ENCODE data around the gene COG4.

COG4 gene

GRCh38 chr16:70526403-70526802 lies 3.0 kb upstream of the COG4 start:
- no peak for DNase-seq

- peak; percentile 19 for DNase-seq
Measured at GRCh38 chr16:70524399-70524825, 1.1 kb upstream of the COG4 start.

- DNase-seq: peak; percentile 63
Measured at GRCh38 chr16:70523743-70524398, 517 bp upstream of the COG4 start, which contains the start of gene SF3B3. Gene SF3B3, plus strand, starts transcription at chr16:70523816. Its CDS starts 2,841 bp downstream, at chr16:70526657.

- DNase-seq: no peak
Measured at GRCh38 chr16:70522216-70523075, 908 bp downstream of the COG4 start.

- DNase-seq: no peak
Measured at GRCh38 chr16:70520612-70521297, 2.6 kb downstream of the COG4 start.

- no peak for DNase-seq
Measured at GRCh38 chr16:70512456-70512855, 10.9 kb downstream of the COG4 start.

- DNase-seq: no peak
Measured at GRCh38 chr16:70511833-70512232, 11.5 kb downstream of the COG4 start.

GRCh38 chr16:70510216-70510615 lies 13.1 kb downstream of the COG4 start:
- DNase-seq: no peak

- no peak for DNase-seq
Measured at GRCh38 chr16:70508752-70509151, 14.6 kb downstream of the COG4 start.

GRCh38 chr16:70496513-70496912 lies 26.8 kb downstream of the COG4 start:
- DNase-seq: no peak

- DNase-seq: no peak
Measured at GRCh38 chr16:70495425-70496182, 27.8 kb downstream of the COG4 start.

GRCh38 chr16:70494777-70495176 lies 28.6 kb downstream of the COG4 start:
- DNase-seq: no peak

GRCh38 chr16:70494202-70494770 lies 29.1 kb downstream of the COG4 start:
- no peak for DNase-seq

- DNase-seq: no peak
Measured at GRCh38 chr16:70493802-70494201, 29.6 kb downstream of the COG4 start.

GRCh38 chr16:70490261-70490660 lies 33.1 kb downstream of the COG4 start:
- DNase-seq: no peak

GRCh38 chr16:70484867-70485266 lies 38.5 kb downstream of the COG4 start:
- no peak for DNase-seq

- no peak for DNase-seq
Measured at GRCh38 chr16:70483426-70483825, 39.9 kb downstream of the COG4 start.

- no peak for DNase-seq
Measured at GRCh38 chr16:70482624-70483023, 40.7 kb downstream of the COG4 start.

GRCh38 chr16:70481929-70482536 lies 41.3 kb downstream of the COG4 start:
- DNase-seq: no peak

- no peak for DNase-seq
Measured at GRCh38 chr16:70480127-70481105, 42.9 kb downstream of the COG4 start.

- no peak for DNase-seq
Measured at GRCh38 chr16:70478912-70479341, 44.4 kb downstream of the COG4 start.
